SK-N-SH (cell line): ENCODE results near the gene OTUD1. TPM values are rescaled to one million over a fixed set of nuclear protein-coding genes. Genes with fewer than 3 reads are reported as not detected.
A peak's percentile ranks its signal among the peaks of the same experiment; 100 is the strongest.
"Not testable (repeated sequence)": the region's sequence is repeated elsewhere in the genome, so short reads cannot be mapped to it uniquely, and the experiment has no call there.

Experiments used
- CTCF ChIA-PET: fragments of 300-600, 350-600 bp; formaldehyde crosslinking; extraction: SDS; loops from one replicate; lab custom pipeline; 2021; lab: Yijun Ruan, JAX
- POLR2A ChIA-PET: fragments of 350-600 bp; sonication (Branson Sonifier 250); formaldehyde crosslinking; extraction: SDS; loops from one replicate; lab custom pipeline; 2020; ENCODE audit warnings: antibody characterized with exemption, inconsistent platforms; lab: Yijun Ruan, JAX
- DNase-seq: peaks from one replicate; pipeline ENCODE4 v3.0.0; 2012
- H2AFZ ChIP-seq: fragments of 200-600 bp; sonication (generic); 2 replicates; pipeline ENCODE4 v1.8.1; 2016; ENCODE audit warnings: antibody characterized with exemption, mild to moderate bottlenecking, low read depth
- H3F3A ChIP-seq: fragments of 200-600 bp; sonication (generic); replicated peaks from 2 replicates; pipeline ENCODE3; 2016; ENCODE audit warnings: antibody characterized with exemption, mild to moderate bottlenecking; ENCODE audit not compliant: insufficient read depth
- H3K27ac ChIP-seq, 2 experiments: fragments of 200-500 bp in 1 of 2; fragments of 200-600 bp in 1 of 2; sonication (Bioruptor generic) in 1 of 2; sonication (generic), shearing (Covaris generic) in 1 of 2; 2 replicates each; pipeline versions ENCODE4 v1.5.1 to v1.6.1; 2014 to 2016; ENCODE audit warnings: low read depth in 2 of 2, inconsistent platforms in 1 of 2, low read length in 1 of 2, mild to moderate bottlenecking in 1 of 2, mixed read lengths in 1 of 2
- H3K27me3 ChIP-seq: fragments of 200-600 bp; sonication (generic), shearing (Covaris generic); 2 replicates; pipeline ENCODE4 v1.6.1; 2016; ENCODE audit warnings: mixed run types; ENCODE audit not compliant: insufficient read depth
- H3K36me3 ChIP-seq, 2 experiments: fragments of 200-500 bp in 1 of 2; fragments of 200-600 bp in 1 of 2; sonication (Bioruptor generic) in 1 of 2; sonication (generic) in 1 of 2; replicated peaks in 1 of 2; 2 replicates each; pipeline versions ENCODE3 to v1.5.1; 2014 to 2016; ENCODE audit warnings: low read length in 1 of 2, mild to moderate bottlenecking in 1 of 2; ENCODE audit not compliant: insufficient read depth in 2 of 2, control insufficient read depth in 1 of 2
- H3K4me1 ChIP-seq, 2 experiments: fragments of 200-500 bp in 1 of 2; fragments of 200-600 bp in 1 of 2; sonication (Bioruptor generic) in 1 of 2; sonication (generic), shearing (Covaris generic) in 1 of 2; 2 replicates each; pipeline versions ENCODE4 v1.5.1 to v1.6.1; 2014 to 2016; ENCODE audit warnings: low read depth in 1 of 2, low read length in 1 of 2, mixed run types in 1 of 2; ENCODE audit not compliant: insufficient read depth in 2 of 2, control insufficient read depth in 1 of 2
- H3K4me2 ChIP-seq: fragments of 200-600 bp; sonication (generic), shearing (Covaris generic); 2 replicates; pipeline ENCODE4 v1.6.1; 2017; ENCODE audit warnings: mixed run types
- H3K4me3 ChIP-seq, 2 experiments: fragments of 200-500 bp in 1 of 2; fragments of 200-600 bp in 1 of 2; sonication (Bioruptor generic) in 1 of 2; sonication (generic), shearing (Covaris generic) in 1 of 2; 2 replicates each; pipeline versions ENCODE4 v1.5.1 to v1.8.1; 2014 to 2016; ENCODE audit warnings: low read depth in 2 of 2, inconsistent platforms in 1 of 2, low read length in 1 of 2, mild to moderate bottlenecking in 1 of 2, mixed read lengths in 1 of 2, moderate library complexity in 1 of 2
- H3K79me2 ChIP-seq: fragments of 200-600 bp; sonication (generic); 2 replicates; pipeline ENCODE4 v1.8.1; 2017; ENCODE audit warnings: mild to moderate bottlenecking; ENCODE audit not compliant: insufficient read depth
- H3K9ac ChIP-seq: fragments of 200-600 bp; sonication (generic); 2 replicates; pipeline ENCODE4 v1.6.1; 2017; ENCODE audit warnings: mixed run types
- H3K9me2 ChIP-seq: fragments of 200-600 bp; sonication (generic); 2 replicates; pipeline ENCODE4 v1.6.1; 2017; ENCODE audit warnings: mixed run types
- H3K9me3 ChIP-seq: fragments of 200-600 bp; sonication (generic); 2 replicates; pipeline ENCODE4 v1.6.1; 2017; ENCODE audit warnings: mixed run types, mild to moderate bottlenecking, moderate library complexity
- H4K20me1 ChIP-seq: fragments of 200-600 bp; sonication (generic); 2 replicates; pipeline ENCODE4 v1.6.1; 2017; ENCODE audit warnings: mild to moderate bottlenecking, mixed run types; ENCODE audit not compliant: insufficient read depth
- CTCF ChIP-seq: fragments of 200-600 bp; sonication (generic); IDR thresholded peaks from 2 replicates; pipeline ENCODE4 v1.6.1; 2017; ENCODE audit warnings: antibody characterized with exemption, mild to moderate bottlenecking, moderate library complexity
- EP300 ChIP-seq, 2 experiments: IDR thresholded peaks; 2 replicates each; pipeline versions ENCODE4 v1.4.0 to v1.6.1; 2012; ENCODE audit warnings: borderline replicate concordance in 1 of 2, low read depth in 1 of 2, low read length in 1 of 2
- FOXJ3 ChIP-seq: sonication (generic); formaldehyde crosslinking; IDR thresholded peaks from 2 replicates; pipeline ENCODE4 v1.5.1; 2020; ENCODE audit warnings: mild to moderate bottlenecking, missing genetic modification reagents
- FOXM1 ChIP-seq: IDR thresholded peaks from 2 replicates; pipeline ENCODE4 v1.4.0; 2012; ENCODE audit warnings: low read depth, mild to moderate bottlenecking
- GABPA ChIP-seq: IDR thresholded peaks from 2 replicates; pipeline ENCODE4 v1.4.0; 2012; ENCODE audit warnings: low read depth, mild to moderate bottlenecking
- PBX3 ChIP-seq: IDR thresholded peaks from 2 replicates; pipeline ENCODE4; 2012
- RAD21 ChIP-seq: IDR thresholded peaks from 2 replicates; pipeline ENCODE4 v1.6.1; 2012; ENCODE audit warnings: mild to moderate bottlenecking, low read length
- RCOR1 ChIP-seq: fragments of 150-350 bp; IDR thresholded peaks from 2 replicates; pipeline ENCODE4 v1.6.1; 2017; ENCODE audit warnings: antibody characterized with exemption, low read length
- RFX5 ChIP-seq: IDR thresholded peaks from 2 replicates; pipeline ENCODE4 v1.6.1; 2012; ENCODE audit warnings: mild to moderate bottlenecking, improper control_type of control experiment, low read length
- TAF1 ChIP-seq: IDR thresholded peaks from 2 replicates; pipeline ENCODE4 v1.6.1; 2012; ENCODE audit warnings: low read depth, mild to moderate bottlenecking, low read length, moderate library complexity, borderline replicate concordance
- TCF12 ChIP-seq: IDR thresholded peaks from 2 replicates; pipeline ENCODE4 v1.4.0; 2012
- WGBS: methylation state at CpG from one replicate; pipeline ENCODE4 v1.1.6; 2017; ENCODE audit warnings: low lambda C conversion rate; 5-methylcytosine and 5-hydroxymethylcytosine counted together
- polyA plus RNA-seq, 3 experiments: library from polyadenylated mRNA; depleted of rRNA; stranded (reverse); fragments of >200 nt; gene quantifications; 2 replicates each; pipeline ENCODE4 v1.2.3, GENCODE V29; 2012
- TF ChIP-seq, protein P1 (sequence below): IDR thresholded peaks from 2 replicates; pipeline ENCODE4 v1.4.0; 2012; ENCODE audit warnings: low read depth, borderline replicate concordance
- TF ChIP-seq, protein P2 (sequence below): fragments of 150-350 bp; IDR thresholded peaks from 2 replicates; pipeline ENCODE4 v1.6.1; 2016; ENCODE audit warnings: mild to moderate bottlenecking, low read depth, low read length

The OTUD1 gene
- polyA plus RNA-seq, 1 of the 3 experiments (the other 2 are of a cell fraction): 8.5 TPM

GRCh38 chr10:23438547-23439451 is at the start of gene OTUD1 (continued):
- TF ChIP-seq CTCF (no peak; the same call in 1 of the 2 replicates), PBX3 (no peak), RFX5 (no peak), FOXJ3 (CRISPR knock-in tag) (no peak), EP300 (IDR thresholded peaks at IDR 0.05; ENCODE audit: borderline replicate concordance in 1 of 2, low read depth in 1 of 2, low read length in 1 of 2) (peak in 1 of 2 experiments; percentile 13; a peak in 1 of 4 replicates), RCOR1 (no peak), GABPA (no peak), RAD21 (peak; percentile 24), FOXM1 (no peak), TAF1 (peak; percentile 51), TCF12 (peak; percentile 9; the same call in 1 of the 2 replicates)
- TF ChIP-seq, protein P1, sequence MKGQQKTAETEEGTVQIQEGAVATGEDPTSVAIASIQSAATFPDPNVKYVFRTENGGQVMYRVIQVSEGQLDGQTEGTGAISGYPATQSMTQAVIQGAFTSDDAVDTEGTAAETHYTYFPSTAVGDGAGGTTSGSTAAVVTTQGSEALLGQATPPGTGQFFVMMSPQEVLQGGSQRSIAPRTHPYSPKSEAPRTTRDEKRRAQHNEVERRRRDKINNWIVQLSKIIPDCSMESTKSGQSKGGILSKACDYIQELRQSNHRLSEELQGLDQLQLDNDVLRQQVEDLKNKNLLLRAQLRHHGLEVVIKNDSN: peak; percentile 88
- TF ChIP-seq, protein P2, sequence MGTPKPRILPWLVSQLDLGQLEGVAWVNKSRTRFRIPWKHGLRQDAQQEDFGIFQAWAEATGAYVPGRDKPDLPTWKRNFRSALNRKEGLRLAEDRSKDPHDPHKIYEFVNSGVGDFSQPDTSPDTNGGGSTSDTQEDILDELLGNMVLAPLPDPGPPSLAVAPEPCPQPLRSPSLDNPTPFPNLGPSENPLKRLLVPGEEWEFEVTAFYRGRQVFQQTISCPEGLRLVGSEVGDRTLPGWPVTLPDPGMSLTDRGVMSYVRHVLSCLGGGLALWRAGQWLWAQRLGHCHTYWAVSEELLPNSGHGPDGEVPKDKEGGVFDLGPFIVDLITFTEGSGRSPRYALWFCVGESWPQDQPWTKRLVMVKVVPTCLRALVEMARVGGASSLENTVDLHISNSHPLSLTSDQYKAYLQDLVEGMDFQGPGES: no peak

DNA sequence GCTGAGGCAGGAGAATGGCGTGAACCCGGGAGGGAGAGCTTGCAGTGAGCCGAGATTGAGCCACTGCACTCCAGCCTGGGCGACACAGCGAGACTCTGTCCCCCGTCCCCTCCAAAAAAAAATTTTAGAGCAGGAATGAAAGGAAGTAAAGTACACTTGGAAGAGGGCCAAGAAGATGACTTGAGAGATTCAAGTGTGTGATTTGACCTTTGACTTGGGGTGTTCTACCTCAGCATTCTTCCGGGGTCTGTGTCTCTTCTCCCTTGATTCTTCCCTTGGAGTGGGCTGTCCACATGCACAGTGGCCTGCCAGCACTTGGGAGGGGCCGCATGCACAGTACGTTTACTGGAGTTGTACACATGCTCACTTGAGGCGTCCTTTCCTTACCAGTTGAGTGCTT is 48.5 kb upstream of the OTUD1 start:
- H3K4me3 ChIP-seq, CTCF ChIA-PET, H3K4me1 ChIP-seq, H3K9me3 ChIP-seq, H4K20me1 ChIP-seq, H3F3A ChIP-seq, H3K27ac ChIP-seq, H3K9me2 ChIP-seq, H3K79me2 ChIP-seq, H3K4me2 ChIP-seq, H3K9ac ChIP-seq, DNase-seq, H2AFZ ChIP-seq, POLR2A ChIA-PET, H3K36me3 ChIP-seq, H3K27me3 ChIP-seq: not testable (repeated sequence)
- 70% methylated on average over 7 of the region's 10 CpGs for WGBS
